Mesenchymal stem cell (in vitro differentiated cells and primary cell): ENCODE results near the gene MRGPRF.
A peak's percentile ranks its signal among the peaks of the same experiment; 100 is the strongest.

Experiments
- DNase-seq: peaks from one replicate; pipeline ENCODE4 v3.0.0-alpha.2; 2013
- H2AFZ ChIP-seq: one replicate; pipeline ENCODE4 v1.6.1; 2013; ENCODE audit warnings: low read depth, mild to moderate bottlenecking, control low read depth, inconsistent platforms, low read length, moderate library complexity
- H2AK5ac ChIP-seq: 2 replicates; pipeline ENCODE4 v1.6.1; 2013; ENCODE audit warnings: low read length, moderate library complexity, mild to moderate bottlenecking, inconsistent platforms; ENCODE audit not compliant: severe bottlenecking
- H2BK120ac ChIP-seq: one replicate; pipeline ENCODE4 v1.6.1; 2013; ENCODE audit warnings: low read depth, mild to moderate bottlenecking, inconsistent platforms, low read length, moderate library complexity
- H2BK12ac ChIP-seq, 2 experiments: one replicate each; pipeline ENCODE4 v1.6.1; 2013; ENCODE audit warnings: inconsistent platforms in 2 of 2, low read length in 2 of 2, mild to moderate bottlenecking in 2 of 2, moderate library complexity in 2 of 2, control low read depth in 1 of 2
- H2BK15ac ChIP-seq: one replicate; pipeline ENCODE4 v1.6.1; 2013; ENCODE audit warnings: mild to moderate bottlenecking, low read depth, inconsistent platforms; ENCODE audit not compliant: poor library complexity, severe bottlenecking
- H2BK5ac ChIP-seq: 2 replicates; pipeline ENCODE4 v1.6.1; 2013; ENCODE audit warnings: low read depth, mild to moderate bottlenecking, low read length, control low read depth, inconsistent platforms; ENCODE audit not compliant: poor library complexity, severe bottlenecking
- H3K14ac ChIP-seq, 2 experiments: one replicate each; pipeline ENCODE4 v1.6.1; 2013; ENCODE audit warnings: inconsistent platforms in 2 of 2, low read length in 2 of 2, control low read depth in 1 of 2, mild to moderate bottlenecking in 1 of 2, moderate library complexity in 1 of 2
- H3K18ac ChIP-seq, 2 experiments: one replicate each; pipeline ENCODE4 v1.6.1; 2013; ENCODE audit warnings: inconsistent platforms in 2 of 2, low read length in 2 of 2, control low read depth in 1 of 2, low read depth in 1 of 2, mild to moderate bottlenecking in 1 of 2
- H3K23ac ChIP-seq, 2 experiments: one replicate each; pipeline ENCODE4 v1.6.1; 2013; ENCODE audit warnings: inconsistent platforms in 2 of 2, low read length in 2 of 2, mild to moderate bottlenecking in 2 of 2, moderate library complexity in 2 of 2, control low read depth in 1 of 2
- H3K27ac ChIP-seq: 2 replicates; pipeline ENCODE4 v1.5.1; 2013; ENCODE audit warnings: mild to moderate bottlenecking, moderate library complexity, low read length, control low read depth, inconsistent platforms; ENCODE audit not compliant: poor library complexity, severe bottlenecking
- H3K27me3 ChIP-seq, 2 experiments: 2 replicates each; pipeline versions ENCODE4 v1.6.1 to v1.7.0; 2013; ENCODE audit warnings: low read length in 2 of 2, mild to moderate bottlenecking in 2 of 2, moderate library complexity in 2 of 2, control low read depth in 1 of 2, inconsistent platforms in 1 of 2; ENCODE audit not compliant: control insufficient read depth in 1 of 2, insufficient read depth in 1 of 2
- H3K36me3 ChIP-seq, 2 experiments: 2 replicates each; pipeline versions ENCODE4 v1.6.1 to v1.7.0; 2013; ENCODE audit warnings: low read length in 2 of 2, control low read depth in 1 of 2, inconsistent platforms in 1 of 2, low read depth in 1 of 2, mild to moderate bottlenecking in 1 of 2; ENCODE audit not compliant: insufficient read depth in 2 of 2, control insufficient read depth in 1 of 2
- H3K4ac ChIP-seq, 2 experiments: one replicate each; pipeline ENCODE4 v1.6.1; 2013; ENCODE audit warnings: inconsistent platforms in 2 of 2, low read length in 2 of 2, mild to moderate bottlenecking in 2 of 2, moderate library complexity in 2 of 2, control low read depth in 1 of 2, low read depth in 1 of 2
- H3K4me1 ChIP-seq: 2 replicates; pipeline ENCODE4 v1.6.1; 2013; ENCODE audit warnings: low read depth, low read length, control low read depth; ENCODE audit not compliant: control insufficient read depth, insufficient read depth
- H3K4me2 ChIP-seq: 2 replicates; pipeline ENCODE4 v1.6.1; 2013; ENCODE audit warnings: low read length, mild to moderate bottlenecking, inconsistent platforms; ENCODE audit not compliant: poor library complexity, severe bottlenecking
- H3K4me3 ChIP-seq, 2 experiments: 2 replicates each; pipeline versions ENCODE4 v1.5.1 to v1.7.0; 2013; ENCODE audit warnings: low read length in 2 of 2, mild to moderate bottlenecking in 2 of 2, control low read depth in 1 of 2, low read depth in 1 of 2; ENCODE audit not compliant: insufficient read depth in 1 of 2
- H3K79me1 ChIP-seq: replicated peaks from 2 replicates; pipeline ENCODE4 v1.6.1; 2013; ENCODE audit warnings: mild to moderate bottlenecking, control low read depth, low read length, inconsistent platforms; ENCODE audit not compliant: poor library complexity, severe bottlenecking
- H3K9ac ChIP-seq: 2 replicates; pipeline ENCODE4 v1.7.0; 2013; ENCODE audit warnings: mild to moderate bottlenecking, low read length, moderate library complexity
- H3K9me3 ChIP-seq: 2 replicates; pipeline ENCODE4 v1.7.0; 2013; ENCODE audit warnings: mild to moderate bottlenecking, low read length; ENCODE audit not compliant: control insufficient read depth
- H4K8ac ChIP-seq: one replicate; pipeline ENCODE4 v1.6.1; 2013; ENCODE audit warnings: inconsistent platforms, mild to moderate bottlenecking, low read length, moderate library complexity
- H4K91ac ChIP-seq: one replicate; pipeline ENCODE4 v1.6.1; 2013; ENCODE audit warnings: mild to moderate bottlenecking, low read length, inconsistent platforms
- WGBS: methylation state at CpG from one replicate; pipeline ENCODE4 v1.1.7; 2013; ENCODE audit warnings: mixed read lengths; 5-methylcytosine and 5-hydroxymethylcytosine counted together

Gene MRGPRF

GRCh38 chr11:69002110-69002569 is 10.9 kb downstream of the MRGPRF start:
- Histone ChIP-seq H2BK15ac (no peak overlapping the region), H3K23ac (no peak overlapping the region), H3K14ac (no peak overlapping the region), H3K18ac (no peak overlapping the region), H3K4me3 (no peak overlapping the region), H3K9me3 (no peaks in the 10 kb centered on the region), H4K8ac (no peak overlapping the region), H3K9ac (peak overlapping the region; percentile 27), H4K91ac (no peak overlapping the region), H2BK5ac (no peak overlapping the region), H3K4me1 (peaks cover 7% of the 10 kb centered on the region), H2AFZ (no peak overlapping the region), H3K27me3 (no peaks in the 10 kb centered on the region), H3K27ac (no peak overlapping the region), H2BK120ac (no peak overlapping the region), H3K79me1 (no peaks in the 10 kb centered on the region), H2AK5ac (no peak overlapping the region), H3K36me3 (peaks cover 35 to 40% of the 10 kb centered on the region in 2 experiments), H2BK12ac (no peak overlapping the region), H3K4ac (no peak overlapping the region), H3K4me2 (no peak overlapping the region)
- WGBS = 85% methylated on average over 4 of the region's 6 CpGs
- DNase-seq = no peak

GRCh38 chr11:69001243-69002081 is 11.6 kb downstream of the MRGPRF start:
- Histone ChIP-seq H4K8ac (peak overlapping the region; percentile 39), H2BK12ac (no peak overlapping the region)
- DNase-seq = no peak

GRCh38 chr11:69000831-69001242 is 12.2 kb downstream of the MRGPRF start:
- Histone ChIP-seq H4K8ac (no peak overlapping the region), H3K4me1 (peaks cover 7% of the 10 kb centered on the region), H3K36me3 (peaks cover 31 to 32% of the 10 kb centered on the region in 2 experiments), H3K4me3 (no peak overlapping the region), H3K9me3 (no peaks in the 10 kb centered on the region), H2BK5ac (no peak overlapping the region), H2BK12ac (no peak overlapping the region), H3K4me2 (no peak overlapping the region), H3K27me3 (no peaks in the 10 kb centered on the region), H3K14ac (no peak overlapping the region), H2AK5ac (no peak overlapping the region), H2AFZ (no peak overlapping the region), H3K9ac (peak overlapping the region; percentile 69), H3K79me1 (no peaks in the 10 kb centered on the region), H2BK120ac (no peak overlapping the region), H3K4ac (no peak overlapping the region), H3K23ac (no peak overlapping the region), H3K18ac (no peak overlapping the region), H2BK15ac (no peak overlapping the region), H3K27ac (no peak overlapping the region), H4K91ac (no peak overlapping the region)
- DNase-seq = peak; percentile 73
- 81% methylated on average over 8 of the region's 8 CpGs for WGBS

More at GRCh38 chr11:69001243-69002081, 11.6 kb downstream of the MRGPRF start:
- Histone ChIP-seq H3K14ac (no peak overlapping the region), H3K9ac (peak overlapping the region; percentile 52), H2BK5ac (no peak overlapping the region), H3K4me2 (no peak overlapping the region), H3K27me3 (no peaks in the 10 kb centered on the region), H3K4me1 (peaks cover 7% of the 10 kb centered on the region), H3K79me1 (no peaks in the 10 kb centered on the region), H3K9me3 (no peaks in the 10 kb centered on the region), H3K36me3 (peaks cover 34 to 35% of the 10 kb centered on the region in 2 experiments), H2BK15ac (peak overlapping the region; percentile 23), H3K4ac (peak overlapping the region in 1 of 2 experiments; percentile 12), H2AFZ (no peak overlapping the region), H3K27ac (no peak overlapping the region), H2BK120ac (no peak overlapping the region), H2AK5ac (no peak overlapping the region), H4K91ac (no peak overlapping the region), H3K18ac (no peak overlapping the region), H3K23ac (no peak overlapping the region), H3K4me3 (no peak overlapping the region)
- WGBS = 95% methylated on average over 23 of the region's 23 CpGs

- DNase-seq = no peak
- Histone ChIP-seq H3K27ac (no peak overlapping the region), H3K36me3 (peaks cover 27% of the 10 kb centered on the region in 2 experiments), H3K9ac (peak overlapping the region; percentile 69), H2BK15ac (no peak overlapping the region), H2BK120ac (no peak overlapping the region), H3K79me1 (no peaks in the 10 kb centered on the region), H4K91ac (no peak overlapping the region), H3K4me2 (no peak overlapping the region), H2AK5ac (no peak overlapping the region), H3K27me3 (no peaks in the 10 kb centered on the region), H3K23ac (no peak overlapping the region), H4K8ac (no peak overlapping the region), H3K4me1 (peaks cover 7% of the 10 kb centered on the region), H2BK12ac (no peak overlapping the region), H3K18ac (no peak overlapping the region), H3K4me3 (no peak overlapping the region), H2AFZ (no peak overlapping the region), H3K4ac (no peak overlapping the region), H3K9me3 (no peaks in the 10 kb centered on the region), H2BK5ac (no peak overlapping the region), H3K14ac (no peak overlapping the region)
- WGBS = 97% methylated on average over 3 of the region's 5 CpGs
Measured at GRCh38 chr11:69000391-69000790, 12.7 kb downstream of the MRGPRF start.
